SK-N-SH treated with all-trans-retinoic acid at 6 μM for 48 hours (cell line): ENCODE measurements around the gene SLC25A22.

Experiments
- ATAC-seq: fragments of 200-7000 bp; cut with Tn5 transposase; 3 replicates; pipeline ENCODE4 v1.9.1; 2020; ENCODE audit warnings: mild to moderate bottlenecking, moderate library complexity
- ARNTL ChIP-seq: fragments of 450-650 bp; formaldehyde crosslinking; IDR thresholded peaks from 2 replicates; pipeline ENCODE4 v1.5.0; 2020; ENCODE audit warnings: low read depth, mild to moderate bottlenecking, moderate library complexity, borderline replicate concordance
- BACH2 ChIP-seq: fragments of 250-450 bp; sonication (Bioruptor Pico); IDR thresholded peaks from 2 replicates; pipeline ENCODE4 v1.9.0; 2021; ENCODE audit warnings: mild to moderate bottlenecking, borderline replicate concordance
- CSRNP3 ChIP-seq: fragments of 250-450 bp; sonication (Bioruptor Pico); IDR thresholded peaks from 2 replicates; pipeline ENCODE4 v1.5.1; 2021; ENCODE audit warnings: mild to moderate bottlenecking, moderate library complexity
- ESRRG ChIP-seq: fragments of 250-450 bp; sonication (Bioruptor Pico); IDR thresholded peaks from 2 replicates; pipeline ENCODE4 v1.6.1; 2021; ENCODE audit warnings: mild to moderate bottlenecking
- GLIS3 ChIP-seq: fragments of 250-450 bp; sonication (Bioruptor Pico); IDR thresholded peaks from 2 replicates; pipeline ENCODE4 v1.5.0; 2020; ENCODE audit warnings: mild to moderate bottlenecking, moderate library complexity
- ISL1 ChIP-seq: fragments of 250-450 bp; sonication (Bioruptor Pico); IDR thresholded peaks from 2 replicates; pipeline ENCODE4 v2.1.2; 2022; ENCODE audit warnings: mild to moderate bottlenecking, moderate library complexity
- OSR1 ChIP-seq: fragments of 250-450 bp; sonication (Bioruptor Pico); IDR thresholded peaks from 2 replicates; pipeline ENCODE4 v1.8.0; 2022; ENCODE audit warnings: moderate library complexity, mild to moderate bottlenecking, inconsistent platforms
- PATZ1 ChIP-seq: fragments of 250-450 bp; sonication (Bioruptor Pico); IDR thresholded peaks from 2 replicates; pipeline ENCODE4 v1.8.0; 2020; ENCODE audit warnings: mild to moderate bottlenecking, moderate library complexity, borderline replicate concordance
- POU6F1 ChIP-seq: fragments of 250-450 bp; sonication (Bioruptor Pico); IDR thresholded peaks from 2 replicates; pipeline ENCODE4 v1.8.0; 2021; ENCODE audit warnings: low read depth, mild to moderate bottlenecking, moderate library complexity, borderline replicate concordance
- PPARA ChIP-seq: fragments of 250-450 bp; sonication (Bioruptor Pico); IDR thresholded peaks from 2 replicates; pipeline ENCODE4 v1.5.0; 2020; ENCODE audit warnings: mild to moderate bottlenecking, borderline replicate concordance
- SNAI2 ChIP-seq: fragments of 250-450 bp; sonication (Bioruptor Pico); IDR thresholded peaks from 2 replicates; pipeline ENCODE4 v1.5.0; 2020; ENCODE audit warnings: mild to moderate bottlenecking, moderate library complexity
- TCF4 ChIP-seq: fragments of 250-450 bp; sonication (Bioruptor Pico); IDR thresholded peaks from 2 replicates; pipeline ENCODE4 v1.8.0; 2021; ENCODE audit warnings: mild to moderate bottlenecking, moderate library complexity, borderline replicate concordance
- TOX ChIP-seq: fragments of 250-450 bp; sonication (Bioruptor Pico); IDR thresholded peaks from 2 replicates; pipeline ENCODE4 v1.8.0; 2021; ENCODE audit warnings: mild to moderate bottlenecking, moderate library complexity, borderline replicate concordance
- ZC3H10 ChIP-seq: fragments of 250-450 bp; sonication (Bioruptor Pico); IDR thresholded peaks from 2 replicates; pipeline ENCODE4 v1.5.1; 2021; ENCODE audit warnings: mild to moderate bottlenecking, moderate library complexity
- ZNF565 ChIP-seq: fragments of 450-650 bp; formaldehyde crosslinking; conservative IDR thresholded peaks from 2 replicates; pipeline ENCODE4 v1.5.0; 2020; ENCODE audit warnings: low read depth, mild to moderate bottlenecking, moderate library complexity
- ZNF70 ChIP-seq: fragments of 450-650 bp; formaldehyde crosslinking; IDR thresholded peaks from 2 replicates; pipeline ENCODE4 v1.5.0; 2020; ENCODE audit warnings: mild to moderate bottlenecking, moderate library complexity

Gene SLC25A22

GRCh38 chr11:829176-829846, 31.2 kb upstream of the SLC25A22 start (continued):
- no peak for TF ChIP-seq POU6F1
- TF ChIP-seq TCF4 (CRISPR knock-in tag): no peak
- TF ChIP-seq GLIS3 (CRISPR knock-in tag): no peak
- TF ChIP-seq ESRRG (CRISPR knock-in tag): no peak

GRCh38 chr11:828506-829175, 30.6 kb upstream of the SLC25A22 start:
- TF ChIP-seq POU6F1 (no peak), PATZ1 (no peak), ISL1 (CRISPR knock-in tag) (no peak), OSR1 (CRISPR knock-in tag) (no peak), ZNF565 (no peak), PPARA (CRISPR knock-in tag) (no peak), ARNTL (CRISPR knock-in tag) (no peak), TOX (no peak), SNAI2 (CRISPR knock-in tag) (no peak)
- no peak for ATAC-seq

- ATAC-seq: no peak
Observed at GRCh38 chr11:827897-828192, 29.8 kb upstream of the SLC25A22 start, which contains the start of gene CRACR2B. Gene CRACR2B, plus strand, starts transcription at chr11:827919. Its CDS starts 689 bp downstream, at chr11:828608.

More at GRCh38 chr11:827897-828192, 29.8 kb upstream of the SLC25A22 start, which contains the start of gene CRACR2B:
- no peak for TF ChIP-seq POU6F1
- no peak for TF ChIP-seq OSR1 (CRISPR knock-in tag)
- TF ChIP-seq ZC3H10 (CRISPR knock-in tag): no peak
- no peak for TF ChIP-seq CSRNP3 (CRISPR knock-in tag)
- no peak for TF ChIP-seq TCF4 (CRISPR knock-in tag)
- TF ChIP-seq BACH2 (CRISPR knock-in tag): no peak
- no peak for TF ChIP-seq ARNTL (CRISPR knock-in tag)
- no peak for TF ChIP-seq ZNF70 (CRISPR knock-in tag)
- TF ChIP-seq, all 23 proteins: peak for 0
